Kidney (tissue), 14 donors: Measurements from ENCODE around the gene HLA-E. TPM values are rescaled to one million over a fixed set of nuclear protein-coding genes. Genes with fewer than 3 reads are reported as not detected.
A peak's percentile ranks its signal among the peaks of the same experiment; 100 is the strongest.
"Not testable (repeated sequence)": the region's sequence is repeated elsewhere in the genome, so short reads cannot be mapped to it uniquely, and the experiment has no call there.

Source experiments
- DNase-seq, 5 donors: peaks; one replicate each; pipeline ENCODE4 v3.0.0-alpha.2; 2013 to 2020
- FAIRE-seq: peaks from 2 replicates; lab custom pipeline; 2012; peaks lifted over from hg19 to GRCh38; lab: Jason Lieb, UNC
- H3K27ac ChIP-seq, 2 donors: one replicate each; pipeline ENCODE4 v1.7.0; 2013; ENCODE audit warnings: low read depth in 2 of 2, low read length in 2 of 2, inconsistent platforms in 1 of 2
- H3K27me3 ChIP-seq: one replicate; pipeline ENCODE4 v1.7.1; 2013; ENCODE audit warnings: low read length, inconsistent platforms; ENCODE audit not compliant: control insufficient read depth, insufficient read depth
- H3K36me3 ChIP-seq, 3 donors: one replicate each; pipeline versions ENCODE4 v1.7.0 to v1.7.1; 2013; ENCODE audit warnings: low read length in 3 of 3, control low read depth in 1 of 3, inconsistent platforms in 1 of 3; ENCODE audit not compliant: insufficient read depth in 3 of 3, control insufficient read depth in 2 of 3
- H3K4me1 ChIP-seq, 3 donors: one replicate each; pipeline versions ENCODE4 v1.7.0 to v1.7.1; 2013; ENCODE audit warnings: low read length in 3 of 3, inconsistent platforms in 1 of 3, low read depth in 1 of 3; ENCODE audit not compliant: control insufficient read depth in 2 of 3, insufficient read depth in 2 of 3
- H3K4me3 ChIP-seq, 3 donors: one replicate each; pipeline versions ENCODE4 v1.7.0 to v1.8.1; 2013; ENCODE audit warnings: low read length in 3 of 3, control low read depth in 1 of 3, inconsistent platforms in 1 of 3
- H3K9ac ChIP-seq, 3 donors: one replicate each; pipeline versions ENCODE4 v1.7.0 to v1.7.1; 2013; ENCODE audit warnings: low read length in 3 of 3, control low read depth in 1 of 3, inconsistent platforms in 1 of 3
- H3K9me3 ChIP-seq, 3 donors: one replicate each; pipeline versions ENCODE4 v1.7.0 to v1.7.1; 2013; ENCODE audit warnings: low read length in 3 of 3, control low read depth in 1 of 3, inconsistent platforms in 1 of 3; ENCODE audit not compliant: control insufficient read depth in 2 of 3, insufficient read depth in 1 of 3
- CTCF ChIP-seq: IDR thresholded peaks from 3 replicates; pipeline ENCODE4 v1.5.1; 2012; ENCODE audit warnings: mild to moderate bottlenecking, moderate library complexity, borderline replicate concordance; ENCODE audit not compliant: insufficient read depth; ENCODE audit errors: extremely low read depth
- intact Hi-C: fragments of 100-400 bp; cut with DNase I; formaldehyde crosslinking; loops from one replicate; pipeline ENCODE4 v1.11.1; 2022
- polyA plus RNA-seq: library from polyadenylated mRNA; stranded (reverse); fragments of 350-450 nt; fragmentation: Illumina TruSeq; extraction: RNeasy Lipid Tissue Mini Kit (QIAGEN cat#74804); gene quantifications from one replicate; pipeline ENCODE4 v1.2.3, GENCODE V29; 2014; ENCODE audit warnings: low read depth, low replicate concordance; ENCODE audit not compliant: insufficient read depth
- total RNA-seq: library from RNA; stranded (reverse); fragmentation: NEBNext Ultra II Directional; extraction: Animal tissue kit (Norgen Biotek cat#: 25700); gene quantifications from one replicate; pipeline ENCODE4 v1.2.1, GENCODE V29; 2021
- donor health status: control.
- donor health status: control.
- donor health status: control.
- donor health status: control.
- donor health status: control.
- donor health status: DM: yes; HTN: yes; CAD: no.
- donor health status: Normal renal cell carcinoma (clear cell type).

The HLA-E gene
- total and polyA plus RNA-seq, 2 donors from 2014 or later = 387 to 525 TPM

GRCh38 chr6:30493643-30494250 is 4.4 kb downstream of the HLA-E start:
- H3K27me3 ChIP-seq = no peaks in the 10 kb centered on the region
- DNase-seq (no peak), FAIRE-seq (no peak)
- peaks cover 0 to 8% (median 7%) of the 10 kb centered on the region in 3 donors for H3K4me1 ChIP-seq
- H3K9me3 ChIP-seq = no peaks in the 10 kb centered on the region
- no peak overlapping the region for H3K4me3 ChIP-seq
- TF ChIP-seq CTCF = no peak
- H3K36me3 ChIP-seq = peaks cover 2 to 26% (median 8%) of the 10 kb centered on the region in 3 donors
- peak overlapping the region in 1 of 2 donors; percentile 10 for H3K27ac ChIP-seq
- intact Hi-C loops = no loop called here
- no peak overlapping the region for H3K9ac ChIP-seq

DNA sequence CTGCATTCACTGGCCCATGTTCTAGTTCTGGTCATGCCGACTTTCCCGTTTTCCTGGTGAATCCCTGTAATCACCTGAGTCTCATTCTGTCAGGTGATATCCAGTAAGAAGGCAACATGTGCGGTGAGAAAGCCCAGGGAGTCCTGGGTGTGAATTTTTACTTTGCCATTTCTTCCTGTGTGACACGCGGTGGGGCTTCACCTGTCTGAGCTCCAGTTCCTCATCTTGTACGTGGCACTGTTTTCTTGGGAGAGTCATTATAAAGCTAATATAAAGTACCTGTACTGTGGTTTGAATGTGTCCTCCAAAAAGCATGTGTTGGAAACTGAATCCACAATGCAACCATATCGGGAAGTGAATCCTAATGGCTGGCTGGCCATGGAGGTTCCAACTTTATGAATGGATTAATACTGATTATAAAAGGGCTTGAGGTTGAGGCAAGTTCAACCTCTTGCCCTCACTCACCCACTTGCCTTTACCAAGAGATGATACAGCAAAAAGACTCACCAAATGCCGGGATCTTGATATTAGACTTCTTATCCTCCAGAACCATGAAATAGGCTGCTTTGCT is 5.1 kb downstream of the HLA-E start:
- peaks cover 2 to 26% (median 8%) of the 10 kb centered on the region in 3 donors for H3K36me3 ChIP-seq
- H3K9me3 ChIP-seq = no peaks in the 10 kb centered on the region
- intact Hi-C loops = no loop called here
- no peak overlapping the region for H3K27ac ChIP-seq
- no peak for DNase-seq
- H3K4me1 ChIP-seq = peaks cover 0 to 8% (median 7%) of the 10 kb centered on the region in 3 donors
- no peaks in the 10 kb centered on the region for H3K27me3 ChIP-seq
- H3K9ac ChIP-seq = no peak overlapping the region
- no peak overlapping the region for H3K4me3 ChIP-seq
- no peak for TF ChIP-seq CTCF
- no peak for FAIRE-seq

GRCh38 chr6:30495060-30495459 is 5.8 kb downstream of the HLA-E start:
- intact Hi-C loops, H3K27ac ChIP-seq, H3K4me1 ChIP-seq, H3K4me3 ChIP-seq, FAIRE-seq, DNase-seq, H3K9me3 ChIP-seq, H3K27me3 ChIP-seq, H3K9ac ChIP-seq: not testable (repeated sequence)
- peaks cover 2 to 26% (median 8%) of the 10 kb centered on the region in 3 donors for H3K36me3 ChIP-seq

GRCh38 chr6:30495993-30496392 is 6.7 kb downstream of the HLA-E start:
- Histone ChIP-seq H3K27ac (no peak overlapping the region), H3K4me1 (no peaks in the 10 kb centered on the region), H3K9ac (no peak overlapping the region), H3K27me3 (no peaks in the 10 kb centered on the region), H3K4me3 (no peak overlapping the region), H3K9me3 (no peaks in the 10 kb centered on the region), H3K36me3 (peaks cover 0 to 18% (median 4%) of the 10 kb centered on the region in 3 donors)
- intact Hi-C loops = no loop called here
- no peak for TF ChIP-seq CTCF
- FAIRE-seq (no peak), DNase-seq (no peak)

GRCh38 chr6:30497261-30497599 is 7.9 kb downstream of the HLA-E start:
- H3K27me3 ChIP-seq, H3K27ac ChIP-seq, H3K4me1 ChIP-seq, H3K4me3 ChIP-seq, intact Hi-C loops, FAIRE-seq, DNase-seq, H3K9ac ChIP-seq, H3K9me3 ChIP-seq, H3K36me3 ChIP-seq: not testable (repeated sequence)
